GM21423 (cell line): ENCODE results near the gene CTBP2.

Experiments used
- ATAC-seq: cut with Tn5 transposase; IDR thresholded peaks from one replicate; pipeline ENCODE4 v1.9.1; 2021; ENCODE audit warnings: mild to moderate bottlenecking, moderate library complexity; ENCODE audit not compliant: unreplicated experiment

CTBP2 gene

GRCh38 chr10:125144693-125145623 lies 15.4 kb downstream of the CTBP2 start:
- ATAC-seq = no peak

GRCh38 chr10:125144206-125144605 lies 16.2 kb downstream of the CTBP2 start:
- no peak for ATAC-seq

GRCh38 chr10:125142946-125143345 lies 17.4 kb downstream of the CTBP2 start:
- no peak for ATAC-seq

- ATAC-seq = no peak
Observed at GRCh38 chr10:125141860-125142484, 18.4 kb downstream of the CTBP2 start.

- ATAC-seq = no peak
Observed at GRCh38 chr10:125141150-125141859, 19.1 kb downstream of the CTBP2 start.

GRCh38 chr10:125140151-125140550 lies 20.2 kb downstream of the CTBP2 start:
- no peak for ATAC-seq

- no peak for ATAC-seq
Observed at GRCh38 chr10:125137601-125138438, 22.5 kb downstream of the CTBP2 start.

- no peak for ATAC-seq
Observed at GRCh38 chr10:125136087-125136486, 24.3 kb downstream of the CTBP2 start.

- no peak for ATAC-seq
Observed at GRCh38 chr10:125135771-125136035, 24.7 kb downstream of the CTBP2 start.

- ATAC-seq = no peak
Observed at GRCh38 chr10:125134916-125135770, 25.2 kb downstream of the CTBP2 start.

- ATAC-seq = no peak
Observed at GRCh38 chr10:125134483-125134848, 25.9 kb downstream of the CTBP2 start.

GRCh38 chr10:125133696-125134482 lies 26.5 kb downstream of the CTBP2 start:
- ATAC-seq = no peak

GRCh38 chr10:125132344-125132743 lies 28.0 kb downstream of the CTBP2 start:
- ATAC-seq = no peak

- ATAC-seq = no peak
Observed at GRCh38 chr10:125130916-125131315, 29.4 kb downstream of the CTBP2 start.

- no peak for ATAC-seq
Observed at GRCh38 chr10:125130260-125130659, 30.1 kb downstream of the CTBP2 start.

- ATAC-seq = no peak
Observed at GRCh38 chr10:125129076-125129458, 31.3 kb downstream of the CTBP2 start.

- no peak for ATAC-seq
Observed at GRCh38 chr10:125128397-125129075, 31.8 kb downstream of the CTBP2 start.

GRCh38 chr10:125127986-125128385 lies 32.4 kb downstream of the CTBP2 start:
- no peak for ATAC-seq

GRCh38 chr10:125127110-125127509 lies 33.3 kb downstream of the CTBP2 start:
- no peak for ATAC-seq
